K562 (cell line): Measurements from ENCODE around the gene SLC38A2. TPM values are rescaled to one million over a fixed set of nuclear protein-coding genes. Genes with fewer than 3 reads are reported as not detected.

Source experiments
- EHMT2 ChIP-seq: fragments of 450-650 bp; IDR thresholded peaks from 2 replicates; pipeline ENCODE4 v1.6.1; 2018; ENCODE audit warnings: antibody characterized with exemption
- FOXA1 ChIP-seq: fragments of 450-650 bp; IDR thresholded peaks from 2 replicates; pipeline ENCODE4 v1.6.1; 2016; ENCODE audit warnings: mild to moderate bottlenecking, borderline replicate concordance
- FOXJ2 ChIP-seq: fragments of 200-800 bp; sonication (Bioruptor generic); IDR thresholded peaks from 2 replicates; pipeline ENCODE4 v1.6.1; 2016; ENCODE audit warnings: missing genetic modification characterization, missing compliant biosample characterization
- GABPB1 ChIP-seq: sonication (generic); formaldehyde crosslinking; IDR thresholded peaks from 2 replicates; pipeline ENCODE4 v1.8.0; 2022; ENCODE audit warnings: mild to moderate bottlenecking, missing genetic modification reagents
- KAT7 ChIP-seq: sonication (generic); formaldehyde crosslinking; IDR thresholded peaks from 2 replicates; pipeline ENCODE4 v1.8.0; 2022; ENCODE audit warnings: missing genetic modification reagents, mild to moderate bottlenecking, borderline replicate concordance
- MXI1 ChIP-seq: IDR thresholded peaks from 2 replicates; pipeline ENCODE4 v1.6.1; 2011; ENCODE audit warnings: low read depth, mild to moderate bottlenecking, improper control_type of control experiment, low read length
- NRF1 ChIP-seq, 2 experiments: fragments of 450-650 bp; IDR thresholded peaks in 1 of 2; conservative IDR thresholded peaks in 1 of 2; 2 replicates each; pipeline ENCODE4 v1.6.1; 2014; ENCODE audit warnings: mild to moderate bottlenecking in 2 of 2
- RB1 ChIP-seq: fragments of 450-650 bp; IDR thresholded peaks from 2 replicates; pipeline ENCODE4 v1.6.1; 2017; ENCODE audit warnings: low read depth, mild to moderate bottlenecking
- SMAD4 ChIP-seq: fragments of 250-450 bp; sonication (Bioruptor Pico); conservative IDR thresholded peaks from 2 replicates; pipeline ENCODE4 v1.8.0; 2021; ENCODE audit warnings: inconsistent platforms, mild to moderate bottlenecking, moderate library complexity
- SRSF3 ChIP-seq: fragments of 200-400 bp; formaldehyde crosslinking; IDR thresholded peaks from 2 replicates; pipeline ENCODE4 v1.6.1; 2016; ENCODE audit warnings: mild to moderate bottlenecking, low read length, moderate library complexity; ENCODE audit not compliant: insufficient read depth
- TCF7L2 ChIP-seq: fragments of 150-350 bp; IDR thresholded peaks from 2 replicates; pipeline ENCODE4 v1.6.1; 2016; ENCODE audit warnings: low read depth, mild to moderate bottlenecking, low read length, moderate library complexity
- XRCC5 ChIP-seq: fragments of 200-400 bp; formaldehyde crosslinking; IDR thresholded peaks from 2 replicates; pipeline ENCODE4 v1.6.1; 2017; ENCODE audit warnings: low read depth, mild to moderate bottlenecking, low read length
- ZNF12 ChIP-seq: sonication (generic); formaldehyde crosslinking; IDR thresholded peaks from 2 replicates; pipeline ENCODE4 v1.4.0; 2020; ENCODE audit warnings: mild to moderate bottlenecking, missing genetic modification reagents
- ZNF668 ChIP-seq: fragments of 250-450 bp; sonication (Bioruptor Pico); IDR thresholded peaks from 2 replicates; pipeline ENCODE4 v1.8.0; 2022; ENCODE audit warnings: mild to moderate bottlenecking, inconsistent platforms
- ZNF695 ChIP-seq: fragments of 450-650 bp; formaldehyde crosslinking; IDR thresholded peaks from 2 replicates; pipeline ENCODE4 v1.4.0; 2020; ENCODE audit warnings: mild to moderate bottlenecking, moderate library complexity
- polyA plus RNA-seq, 8 experiments: library from polyadenylated mRNA; depleted of rRNA in 4 of 8; stranded (reverse) in 5 of 8; unstranded in 3 of 8; fragments of >200 nt; fragmentation: Nextera tagmentation in 2 of 8; fragmentation: Illumina TruSeq in 1 of 8; extraction: Ambion mirVana in 2 of 8; extraction: Trizol in 1 of 8; gene quantifications; 2 replicates each; pipeline versions ENCODE4 v1.2.1 to v1.2.3, GENCODE V29; 2011 to 2014; ENCODE audit warnings: inconsistent platforms in 1 of 8, missing spikeins in 1 of 8
- total RNA-seq, 7 experiments: library from RNA; depleted of rRNA in 6 of 7; stranded (reverse); fragments of >200 nt in 6 of 7; fragmentation: Illumina TruSeq in 2 of 7; extraction: Trizol in 2 of 7; gene quantifications; 2 replicates each; pipeline versions ENCODE4 v1.2.1 to v1.2.3, GENCODE V29; 2011 to 2021; ENCODE audit warnings: low replicate concordance in 1 of 7
- TF ChIP-seq, protein P1 (sequence below), 2 experiments: fragments of 450-650 bp in 1 of 2; IDR thresholded peaks; 2 replicates each; pipeline ENCODE4 v1.6.1; 2011 to 2017; ENCODE audit warnings: low read depth in 2 of 2, antibody characterized with exemption in 1 of 2, borderline replicate concordance in 1 of 2, low read length in 1 of 2, mild to moderate bottlenecking in 1 of 2, mixed read lengths in 1 of 2; ENCODE audit not compliant: control insufficient read depth in 1 of 2
- TF ChIP-seq, protein P2 (sequence below): fragments of 450-650 bp; IDR thresholded peaks from 2 replicates; pipeline ENCODE4 v1.6.1; 2017; ENCODE audit warnings: antibody characterized with exemption, mild to moderate bottlenecking
- TF ChIP-seq, protein P3 (sequence below), 3 experiments: fragments of 200-800 bp in 1 of 3; fragments of 250-450 bp in 1 of 3; fragments of 450-650 bp in 1 of 3; sonication (Bioruptor Pico) in 1 of 3; sonication (Bioruptor generic) in 1 of 3; formaldehyde crosslinking in 1 of 3; IDR thresholded peaks; 2 replicates each; pipeline versions ENCODE4 v1.6.1 to v1.8.0; 2016 to 2022; ENCODE audit warnings: mild to moderate bottlenecking in 2 of 3, missing genetic modification characterization in 2 of 3, missing compliant biosample characterization in 1 of 3, moderate library complexity in 1 of 3

Gene SLC38A2
- total and polyA plus RNA-seq, 9 of the 15 experiments (the other 6 are each of a cell fraction or from before 2014, with no cell fraction given), result 98.7 to 292 (median 143) TPM

DNA sequence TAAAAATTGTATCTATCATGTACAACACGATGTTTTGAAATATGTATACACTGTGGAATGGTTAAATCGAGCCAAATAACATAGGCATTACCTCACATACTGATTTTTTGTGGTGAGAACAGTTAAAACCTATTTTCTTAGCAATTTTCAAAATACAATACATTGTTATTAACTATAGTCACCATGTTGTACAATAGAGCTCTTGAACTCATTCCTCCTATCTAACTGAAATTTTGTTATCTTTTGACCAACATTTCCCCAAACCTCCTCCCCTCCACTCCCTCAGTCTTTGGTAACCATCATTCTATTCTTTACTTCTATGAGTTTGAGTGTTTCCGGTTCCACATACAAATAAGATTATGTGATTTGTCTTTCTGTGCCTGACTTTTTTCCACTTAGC, 6.8 kb upstream of the SLC38A2 start (continued):
- TF ChIP-seq TCF7L2 (no peak), SMAD4 (CRISPR knock-in tag) (no peak), EHMT2 (no peak), NRF1 (conservative IDR thresholded peaks at IDR 0.05 in 1 of 2, IDR thresholded peaks at IDR 0.05 in 1 of 2) (no peak), KAT7 (CRISPR knock-in tag) (no peak), MXI1 (no peak), RB1 (no peak), SRSF3 (no peak), FOXJ2 (tag) (no peak), FOXA1 (no peak), ZNF695 (CRISPR knock-in tag) (no peak), ZNF668 (CRISPR knock-in tag) (no peak), ZNF12 (CRISPR knock-in tag) (no peak), XRCC5 (no peak), GABPB1 (CRISPR knock-in tag) (no peak)
- TF ChIP-seq, protein P1, sequence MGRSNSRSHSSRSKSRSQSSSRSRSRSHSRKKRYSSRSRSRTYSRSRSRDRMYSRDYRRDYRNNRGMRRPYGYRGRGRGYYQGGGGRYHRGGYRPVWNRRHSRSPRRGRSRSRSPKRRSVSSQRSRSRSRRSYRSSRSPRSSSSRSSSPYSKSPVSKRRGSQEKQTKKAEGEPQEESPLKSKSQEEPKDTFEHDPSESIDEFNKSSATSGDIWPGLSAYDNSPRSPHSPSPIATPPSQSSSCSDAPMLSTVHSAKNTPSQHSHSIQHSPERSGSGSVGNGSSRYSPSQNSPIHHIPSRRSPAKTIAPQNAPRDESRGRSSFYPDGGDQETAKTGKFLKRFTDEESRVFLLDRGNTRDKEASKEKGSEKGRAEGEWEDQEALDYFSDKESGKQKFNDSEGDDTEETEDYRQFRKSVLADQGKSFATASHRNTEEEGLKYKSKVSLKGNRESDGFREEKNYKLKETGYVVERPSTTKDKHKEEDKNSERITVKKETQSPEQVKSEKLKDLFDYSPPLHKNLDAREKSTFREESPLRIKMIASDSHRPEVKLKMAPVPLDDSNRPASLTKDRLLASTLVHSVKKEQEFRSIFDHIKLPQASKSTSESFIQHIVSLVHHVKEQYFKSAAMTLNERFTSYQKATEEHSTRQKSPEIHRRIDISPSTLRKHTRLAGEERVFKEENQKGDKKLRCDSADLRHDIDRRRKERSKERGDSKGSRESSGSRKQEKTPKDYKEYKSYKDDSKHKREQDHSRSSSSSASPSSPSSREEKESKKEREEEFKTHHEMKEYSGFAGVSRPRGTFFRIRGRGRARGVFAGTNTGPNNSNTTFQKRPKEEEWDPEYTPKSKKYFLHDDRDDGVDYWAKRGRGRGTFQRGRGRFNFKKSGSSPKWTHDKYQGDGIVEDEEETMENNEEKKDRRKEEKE (IDR thresholded peaks at IDR 0.05; ENCODE audit: borderline replicate concordance in 1 of 2, control insufficient read depth in 1 of 2, low read depth in 2 of 2, low read length in 1 of 2), result no peak
- TF ChIP-seq, protein P2, sequence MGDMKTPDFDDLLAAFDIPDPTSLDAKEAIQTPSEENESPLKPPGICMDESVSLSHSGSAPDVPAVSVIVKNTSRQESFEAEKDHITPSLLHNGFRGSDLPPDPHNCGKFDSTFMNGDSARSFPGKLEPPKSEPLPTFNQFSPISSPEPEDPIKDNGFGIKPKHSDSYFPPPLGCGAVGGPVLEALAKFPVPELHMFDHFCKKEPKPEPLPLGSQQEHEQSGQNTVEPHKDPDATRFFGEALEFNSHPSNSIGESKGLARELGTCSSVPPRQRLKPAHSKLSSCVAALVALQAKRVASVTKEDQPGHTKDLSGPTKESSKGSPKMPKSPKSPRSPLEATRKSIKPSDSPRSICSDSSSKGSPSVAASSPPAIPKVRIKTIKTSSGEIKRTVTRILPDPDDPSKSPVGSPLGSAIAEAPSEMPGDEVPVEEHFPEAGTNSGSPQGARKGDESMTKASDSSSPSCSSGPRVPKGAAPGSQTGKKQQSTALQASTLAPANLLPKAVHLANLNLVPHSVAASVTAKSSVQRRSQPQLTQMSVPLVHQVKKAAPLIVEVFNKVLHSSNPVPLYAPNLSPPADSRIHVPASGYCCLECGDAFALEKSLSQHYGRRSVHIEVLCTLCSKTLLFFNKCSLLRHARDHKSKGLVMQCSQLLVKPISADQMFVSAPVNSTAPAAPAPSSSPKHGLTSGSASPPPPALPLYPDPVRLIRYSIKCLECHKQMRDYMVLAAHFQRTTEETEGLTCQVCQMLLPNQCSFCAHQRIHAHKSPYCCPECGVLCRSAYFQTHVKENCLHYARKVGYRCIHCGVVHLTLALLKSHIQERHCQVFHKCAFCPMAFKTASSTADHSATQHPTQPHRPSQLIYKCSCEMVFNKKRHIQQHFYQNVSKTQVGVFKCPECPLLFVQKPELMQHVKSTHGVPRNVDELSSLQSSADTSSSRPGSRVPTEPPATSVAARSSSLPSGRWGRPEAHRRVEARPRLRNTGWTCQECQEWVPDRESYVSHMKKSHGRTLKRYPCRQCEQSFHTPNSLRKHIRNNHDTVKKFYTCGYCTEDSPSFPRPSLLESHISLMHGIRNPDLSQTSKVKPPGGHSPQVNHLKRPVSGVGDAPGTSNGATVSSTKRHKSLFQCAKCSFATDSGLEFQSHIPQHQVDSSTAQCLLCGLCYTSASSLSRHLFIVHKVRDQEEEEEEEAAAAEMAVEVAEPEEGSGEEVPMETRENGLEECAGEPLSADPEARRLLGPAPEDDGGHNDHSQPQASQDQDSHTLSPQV, result 0 out of 2 replicates have a peak, but pooled peaks have one; percentile 43
- TF ChIP-seq, protein P3, sequence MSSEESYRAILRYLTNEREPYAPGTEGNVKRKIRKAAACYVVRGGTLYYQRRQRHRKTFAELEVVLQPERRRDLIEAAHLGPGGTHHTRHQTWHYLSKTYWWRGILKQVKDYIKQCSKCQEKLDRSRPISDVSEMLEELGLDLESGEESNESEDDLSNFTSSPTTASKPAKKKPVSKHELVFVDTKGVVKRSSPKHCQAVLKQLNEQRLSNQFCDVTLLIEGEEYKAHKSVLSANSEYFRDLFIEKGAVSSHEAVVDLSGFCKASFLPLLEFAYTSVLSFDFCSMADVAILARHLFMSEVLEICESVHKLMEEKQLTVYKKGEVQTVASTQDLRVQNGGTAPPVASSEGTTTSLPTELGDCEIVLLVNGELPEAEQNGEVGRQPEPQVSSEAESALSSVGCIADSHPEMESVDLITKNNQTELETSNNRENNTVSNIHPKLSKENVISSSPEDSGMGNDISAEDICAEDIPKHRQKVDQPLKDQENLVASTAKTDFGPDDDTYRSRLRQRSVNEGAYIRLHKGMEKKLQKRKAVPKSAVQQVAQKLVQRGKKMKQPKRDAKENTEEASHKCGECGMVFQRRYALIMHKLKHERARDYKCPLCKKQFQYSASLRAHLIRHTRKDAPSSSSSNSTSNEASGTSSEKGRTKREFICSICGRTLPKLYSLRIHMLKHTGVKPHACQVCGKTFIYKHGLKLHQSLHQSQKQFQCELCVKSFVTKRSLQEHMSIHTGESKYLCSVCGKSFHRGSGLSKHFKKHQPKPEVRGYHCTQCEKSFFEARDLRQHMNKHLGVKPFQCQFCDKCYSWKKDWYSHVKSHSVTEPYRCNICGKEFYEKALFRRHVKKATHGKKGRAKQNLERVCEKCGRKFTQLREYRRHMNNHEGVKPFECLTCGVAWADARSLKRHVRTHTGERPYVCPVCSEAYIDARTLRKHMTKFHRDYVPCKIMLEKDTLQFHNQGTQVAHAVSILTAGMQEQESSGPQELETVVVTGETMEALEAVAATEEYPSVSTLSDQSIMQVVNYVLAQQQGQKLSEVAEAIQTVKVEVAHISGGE (CRISPR knock-in tag; IDR thresholded peaks at IDR 0.05), result peak in 1 of 3 experiments; percentile 43; a peak in 1 of 6 replicates
